ENCODE measurements around the gene RSPH3. TPM values are rescaled to one million over a fixed set of nuclear protein-coding genes. Genes with fewer than 3 reads are reported as not detected.

The RSPH3 gene
- total and polyA plus RNA-seq, 10 of the 15 experiments (the other 5 are each of a cell fraction or from before 2014, with no cell fraction given): 0.40 to 3.5 (median 1.4) TPM

GRCh38 chr6:159008656-159009288, 8.8 kb upstream of the RSPH3 start (continued):
- peak; percentile 67 for TF ChIP-seq PKNOX1 (IDR thresholded peaks at IDR 0.05)
- peak; percentile 50 to 70 (median 60); a peak in 5 of 6 replicates for TF ChIP-seq CTCF (IDR thresholded peaks at IDR 0.05 in 2 of 3, conservative IDR thresholded peaks at IDR 0.05 in 1 of 3; ENCODE audit: control insufficient read depth in 2 of 3, extremely low read depth in 1 of 3, insufficient read depth in 1 of 3, low read depth in 3 of 3, low read length in 3 of 3)
- peak; percentile 78 for TF ChIP-seq NBN (IDR thresholded peaks at IDR 0.05)
- TF ChIP-seq SMC3 (IDR thresholded peaks at IDR 0.05; ENCODE audit: borderline replicate concordance, low read length): peak; percentile 74
- TF ChIP-seq ETV6 (conservative IDR thresholded peaks at IDR 0.05 in 1 of 2, IDR thresholded peaks at IDR 0.05 in 1 of 2; ENCODE audit: borderline replicate concordance in 1 of 2, low read depth in 1 of 2): no peak
- peak; percentile 27; the same call in 1 of the 2 replicates for TF ChIP-seq RB1 (IDR thresholded peaks at IDR 0.05; ENCODE audit: borderline replicate concordance)

- Histone ChIP-seq H3K36me3 (ENCODE audit: control insufficient read depth in 2 of 2, insufficient read depth in 2 of 2, low read length in 1 of 2) (no peaks in the 10 kb centered on the region), H3K9ac (ENCODE audit: control insufficient read depth, insufficient read depth, low read length) (no peak overlapping the region), H3K4me2 (ENCODE audit: control insufficient read depth, insufficient read depth) (no peak overlapping the region), H3K27me3 (replicated peaks in 1 of 2; ENCODE audit: control insufficient read depth in 2 of 2, insufficient read depth in 2 of 2, low read length in 1 of 2) (no peaks in the 10 kb centered on the region), H4K20me1 (ENCODE audit: control insufficient read depth, insufficient read depth) (no peaks in the 10 kb centered on the region), H3K9me3 (replicated peaks; ENCODE audit: control insufficient read depth, insufficient read depth, low read length) (no peaks in the 10 kb centered on the region), H3K4me3 (no peak overlapping the region), H3K27ac (ENCODE audit: control insufficient read depth, insufficient read depth) (no peak overlapping the region), H2AFZ (ENCODE audit: control insufficient read depth, low read depth, low read length) (no peak overlapping the region), H3K79me2 (ENCODE audit: control insufficient read depth, insufficient read depth, low read length) (no peaks in the 10 kb centered on the region), H3K4me1 (ENCODE audit: control insufficient read depth, insufficient read depth, low read length) (no peaks in the 10 kb centered on the region)
- ChIA-PET RAD21 (ENCODE audit: unreplicated experiment) (interaction anchor here (0.9 to 10.2 kb wide), 7 partner anchors 26 to 215 kb away, joined by 3 to 259 read pairs (median 11); partner anchors contain the start of gene TAGAP), SMC1A (ENCODE audit: uncharacterized antibody, unreplicated experiment) (interaction anchor here (0.8 to 15.8 kb wide), 11 partner anchors 8 to 300 kb away, joined by 3 to 517 read pairs (median 10); partner anchors contain the start of genes RSPH3 and TAGAP), CTCF (interaction anchor here (0.5 to 14.0 kb wide), 13 partner anchors 8 to 448 kb away, joined by 3 to 631 read pairs (median 23); partner anchors contain the start of genes RSPH3 and TAGAP), POLR2A (interaction anchor here (0.6 to 2.7 kb wide), 4 partner anchors 7 to 97 kb away, joined by 5 to 27 read pairs (median 8); partner anchors contain the start of gene RSPH3)
- ATAC-seq: no peak
- no TSS peak for BruUV-seq (replicated peaks)
- in situ Hi-C loops (cut with MboI) (loop anchor here (5.0 to 25.0 kb wide), 2 partner anchors 100 to 455 kb away; no protein-coding TSS in a partner anchor), intact Hi-C loops (cut with micrococcal nuclease; ENCODE audit: unreplicated experiment) (no loop called here)
- no peak for DNase-seq (ENCODE audit: low read depth, low spot score)
- no peak for FAIRE-seq
- TF ChIP-seq MTA2 (IDR thresholded peaks at IDR 0.05; ENCODE audit: low read depth) (no peak), BMI1 (IDR thresholded peaks at IDR 0.05; ENCODE audit: borderline replicate concordance) (no peak), BCLAF1 (IDR thresholded peaks at IDR 0.05) (no peak)
- 53% methylated on average over 5 of the region's 5 CpGs for WGBS (ENCODE audit: insufficient coverage, insufficient replicate concordance, low lambda C conversion rate, missing lambda C conversion rate)
These were observed 7.5 kb upstream of the RSPH3 start for GRCh38 chr6:159007510-159007909.

Measured in GM12878 (cell line).